HEK293 (cell line): ENCODE data around the gene ARMS2.

Experiments used
- BCL11A ChIP-seq: fragments of 450-650 bp; formaldehyde crosslinking; IDR thresholded peaks from 2 replicates; pipeline ENCODE4 v1.5.1; 2016; ENCODE audit warnings: low read depth, missing biosample characterization, missing genetic modification characterization
- FEZF1 ChIP-seq: fragments of 450-650 bp; formaldehyde crosslinking; IDR thresholded peaks from 2 replicates; pipeline ENCODE4 v1.5.1; 2016; ENCODE audit warnings: missing biosample characterization, missing genetic modification characterization
- GLI4 ChIP-seq: fragments of 450-650 bp; formaldehyde crosslinking; IDR thresholded peaks from 2 replicates; pipeline ENCODE4 v1.5.1; 2016; ENCODE audit warnings: missing biosample characterization, missing genetic modification characterization
- PATZ1 ChIP-seq: fragments of 450-650 bp; formaldehyde crosslinking; IDR thresholded peaks from 2 replicates; pipeline ENCODE4 v1.5.1; 2016; ENCODE audit warnings: missing biosample characterization, missing genetic modification characterization
- PRDM10 ChIP-seq: fragments of 450-650 bp; formaldehyde crosslinking; IDR thresholded peaks from 2 replicates; pipeline ENCODE4 v1.5.1; 2016; ENCODE audit warnings: missing biosample characterization, missing genetic modification characterization
- PRDM2 ChIP-seq: fragments of 450-650 bp; formaldehyde crosslinking; IDR thresholded peaks from 2 replicates; pipeline ENCODE4 v1.5.1; 2016; ENCODE audit warnings: missing biosample characterization, missing genetic modification characterization, borderline replicate concordance
- REST ChIP-seq: fragments of 450-650 bp; formaldehyde crosslinking; IDR thresholded peaks from 2 replicates; pipeline ENCODE4 v1.5.1; 2016; ENCODE audit warnings: missing biosample characterization, missing genetic modification characterization
- SP2 ChIP-seq: fragments of 450-650 bp; formaldehyde crosslinking; IDR thresholded peaks from 2 replicates; pipeline ENCODE4 v1.5.1; 2016; ENCODE audit warnings: missing biosample characterization, missing genetic modification characterization
- TCF7L2 ChIP-seq: IDR thresholded peaks from 2 replicates; pipeline ENCODE4 v1.6.1; 2011; ENCODE audit warnings: low read depth, mild to moderate bottlenecking, inconsistent platforms, low read length, moderate library complexity, borderline replicate concordance
- ZBTB17 ChIP-seq: fragments of 450-650 bp; formaldehyde crosslinking; IDR thresholded peaks from 2 replicates; pipeline ENCODE4 v1.5.1; 2016; ENCODE audit warnings: missing biosample characterization, missing genetic modification characterization
- ZNF114 ChIP-seq: fragments of 450-650 bp; formaldehyde crosslinking; IDR thresholded peaks from 2 replicates; pipeline ENCODE4 v1.5.0; 2017; ENCODE audit warnings: missing biosample characterization, missing genetic modification characterization
- ZNF121 ChIP-seq: fragments of 450-650 bp; formaldehyde crosslinking; IDR thresholded peaks from 2 replicates; pipeline ENCODE4 v1.5.1; 2016; ENCODE audit warnings: missing biosample characterization, missing genetic modification characterization
- ZNF132 ChIP-seq: fragments of 450-650 bp; formaldehyde crosslinking; IDR thresholded peaks from 2 replicates; pipeline ENCODE4 v1.5.1; 2017; ENCODE audit warnings: missing biosample characterization, missing genetic modification characterization, borderline replicate concordance
- ZNF423 ChIP-seq: fragments of 450-650 bp; formaldehyde crosslinking; IDR thresholded peaks from 2 replicates; pipeline ENCODE4 v1.5.1; 2016; ENCODE audit warnings: missing biosample characterization, missing genetic modification characterization
- ZNF426 ChIP-seq: fragments of 450-650 bp; formaldehyde crosslinking; IDR thresholded peaks from 2 replicates; pipeline ENCODE4 v1.5.1; 2017; ENCODE audit warnings: missing biosample characterization, missing genetic modification characterization, mild to moderate bottlenecking, inconsistent platforms, moderate library complexity
- ZNF518A ChIP-seq: fragments of 450-650 bp; formaldehyde crosslinking; conservative IDR thresholded peaks from 2 replicates; pipeline ENCODE4 v1.5.1; 2016; ENCODE audit warnings: low read depth, missing biosample characterization, missing genetic modification characterization
- ZNF707 ChIP-seq: fragments of 450-650 bp; formaldehyde crosslinking; IDR thresholded peaks from 2 replicates; pipeline ENCODE4 v1.5.1; 2016; ENCODE audit warnings: missing biosample characterization, missing genetic modification characterization
- ZNF776 ChIP-seq: fragments of 450-650 bp; formaldehyde crosslinking; IDR thresholded peaks from 2 replicates; pipeline ENCODE4 v1.5.0; 2017; ENCODE audit warnings: missing biosample characterization, missing genetic modification characterization, borderline replicate concordance
- ZNF843 ChIP-seq: fragments of 450-650 bp; formaldehyde crosslinking; IDR thresholded peaks from 2 replicates; pipeline ENCODE4 v1.5.1; 2016; ENCODE audit warnings: missing biosample characterization, missing genetic modification characterization
- ZSCAN30 ChIP-seq: fragments of 450-650 bp; IDR thresholded peaks from 2 replicates; pipeline ENCODE4 v1.5.1; 2018; ENCODE audit warnings: missing biosample characterization, mild to moderate bottlenecking, missing genetic modification characterization, moderate library complexity

The ARMS2 gene

GRCh38 chr10:122504610-122504950 lies 50.1 kb downstream of the ARMS2 start (continued):
- TF ChIP-seq ZNF426 (tag by site-specific recombination) (no peak), ZNF423 (tag by site-specific recombination) (peak; percentile 74), PRDM2 (tag by site-specific recombination) (no peak), TCF7L2 (no peak), ZNF114 (tag by site-specific recombination) (no peak), REST (tag by site-specific recombination) (peak; percentile 39), ZNF121 (tag by site-specific recombination) (no peak), PATZ1 (tag by site-specific recombination) (peak; percentile 94), BCL11A (tag by site-specific recombination) (no peak), FEZF1 (tag by site-specific recombination) (0 out of 2 replicates have a peak, but pooled peaks have one; percentile 24), GLI4 (tag by site-specific recombination) (no peak), ZNF776 (tag by site-specific recombination) (no peak), ZSCAN30 (tag by site-specific recombination) (peak; percentile 97), SP2 (tag by site-specific recombination) (no peak), PRDM10 (tag by site-specific recombination) (no peak; the same call in none of the 2 replicates), ZBTB17 (tag by site-specific recombination) (peak; percentile 96), ZNF132 (tag by site-specific recombination) (no peak), ZNF707 (tag by site-specific recombination) (no peak), ZNF518A (peak; percentile 48), ZNF843 (tag by site-specific recombination) (peak; percentile 60; the same call in 1 of the 2 replicates)
